MM.1S (cell line): ENCODE results near the gene ROR2.
A peak's percentile ranks its signal among the peaks of the same experiment; 100 is the strongest.

Source experiments
- CTCF ChIP-seq: fragments of 300-600 bp; sonication (generic); IDR thresholded peaks from 2 replicates; pipeline ENCODE4 v1.5.1; 2016; ENCODE audit warnings: antibody characterized with exemption, low read length, mixed read lengths
- EZH2 ChIP-seq: fragments of 300-600 bp; sonication (generic); optimal IDR thresholded peaks from 2 replicates; pipeline ENCODE3; 2017; ENCODE audit warnings: low read depth, mild to moderate bottlenecking, antibody characterized with exemption, low read length, mixed read lengths
- EZH2phosphoT487 ChIP-seq: fragments of 300-600 bp; sonication (generic); IDR thresholded peaks from 2 replicates; pipeline ENCODE4 v1.6.1; 2018; ENCODE audit warnings: antibody characterized with exemption, low read length

- peak; percentile 79 for TF ChIP-seq CTCF
- no peak for TF ChIP-seq EZH2phosphoT487
- TF ChIP-seq EZH2, result no peak
Observed at GRCh38 chr9:91758491-91758981, 191.5 kb downstream of the ROR2 start.
